K562 (cell line): ENCODE results near the gene FAM98C. TPM values are rescaled to one million over a fixed set of nuclear protein-coding genes. Genes with fewer than 3 reads are reported as not detected.

Experiments
- ETS1 ChIP-seq: conservative IDR thresholded peaks from 2 replicates; pipeline ENCODE4 v1.6.1; 2011; ENCODE audit warnings: low read depth, mild to moderate bottlenecking, low read length; ENCODE audit not compliant: control insufficient read depth
- GATAD2B ChIP-seq: fragments of 450-650 bp; IDR thresholded peaks from 2 replicates; pipeline ENCODE4 v1.6.1; 2017; ENCODE audit warnings: mild to moderate bottlenecking, borderline replicate concordance
- GTF2E2 ChIP-seq: fragments of 200-800 bp; sonication (Bioruptor generic); IDR thresholded peaks from 2 replicates; pipeline ENCODE4 v1.6.1; 2016; ENCODE audit warnings: missing genetic modification characterization, missing compliant biosample characterization
- IRF9 ChIP-seq: fragments of 450-650 bp; IDR thresholded peaks from 2 replicates; pipeline ENCODE4 v1.6.1; 2016; ENCODE audit warnings: missing biosample characterization, missing genetic modification characterization
- NCOA4 ChIP-seq: fragments of 450-650 bp; IDR thresholded peaks from 2 replicates; pipeline ENCODE4 v1.6.1; 2018; ENCODE audit warnings: mild to moderate bottlenecking; ENCODE audit not compliant: partially characterized antibody
- NEUROD1 ChIP-seq: fragments of 150-350 bp; IDR thresholded peaks from 2 replicates; pipeline ENCODE4 v1.6.1; 2014; ENCODE audit warnings: borderline replicate concordance, low read length, low read depth; ENCODE audit not compliant: partially characterized antibody
- NR1H2 ChIP-seq: sonication (generic); formaldehyde crosslinking; IDR thresholded peaks from 2 replicates; pipeline ENCODE4 v1.4.0; 2020; ENCODE audit warnings: mild to moderate bottlenecking, missing genetic modification reagents
- POLR3A ChIP-seq: IDR thresholded peaks from 2 replicates; pipeline ENCODE4 v1.6.1; 2011; ENCODE audit warnings: borderline replicate concordance, mild to moderate bottlenecking, moderate library complexity; ENCODE audit not compliant: insufficient read length, insufficient read depth; ENCODE audit errors: extremely low read depth
- PTRF ChIP-seq: fragments of 450-650 bp; IDR thresholded peaks from 2 replicates; pipeline ENCODE4 v1.6.1; 2016; ENCODE audit warnings: mild to moderate bottlenecking, missing genetic modification characterization, missing compliant biosample characterization
- RBM17 ChIP-seq: fragments of 200-400 bp; formaldehyde crosslinking; IDR thresholded peaks from 2 replicates; pipeline ENCODE4 v1.6.1; 2017; ENCODE audit warnings: low read depth, mild to moderate bottlenecking, low read length, borderline replicate concordance
- RBM39 ChIP-seq: fragments of 200-400 bp; formaldehyde crosslinking; optimal IDR thresholded peaks from 2 replicates; pipeline ENCODE3; 2018; ENCODE audit warnings: low read depth, low read length
- SMAD3 ChIP-seq: fragments of 450-650 bp; formaldehyde crosslinking; conservative IDR thresholded peaks from 2 replicates; pipeline ENCODE4 v1.4.0; 2020; ENCODE audit warnings: mild to moderate bottlenecking
- TAF1 ChIP-seq: IDR thresholded peaks from 2 replicates; pipeline ENCODE4 v1.6.1; 2011; ENCODE audit warnings: mild to moderate bottlenecking, low read length, moderate library complexity; ENCODE audit not compliant: insufficient read depth, control insufficient read depth, severe bottlenecking; ENCODE audit errors: extremely low read depth
- UBTF ChIP-seq, 2 experiments: IDR thresholded peaks; 2 replicates each; pipeline ENCODE4 v1.6.1; 2012; ENCODE audit warnings: improper control_type of control experiment in 2 of 2, low read depth in 2 of 2, low read length in 2 of 2, borderline replicate concordance in 1 of 2
- ZNF449 ChIP-seq: fragments of 250-450 bp; sonication (Bioruptor Pico); IDR thresholded peaks from 2 replicates; pipeline ENCODE4 v1.8.0; 2022; ENCODE audit warnings: moderate library complexity, mild to moderate bottlenecking, inconsistent platforms
- ZNF512 ChIP-seq: IDR thresholded peaks from 2 replicates; pipeline ENCODE4 v1.6.1; 2016; ENCODE audit warnings: missing genetic modification characterization, missing compliant biosample characterization
- ZNF57 ChIP-seq: fragments of 450-650 bp; formaldehyde crosslinking; IDR thresholded peaks from 2 replicates; pipeline ENCODE4 v1.4.0; 2020; ENCODE audit warnings: mild to moderate bottlenecking, moderate library complexity
- ZNF717 ChIP-seq: fragments of 250-450 bp; sonication (Bioruptor Pico); IDR thresholded peaks from 2 replicates; pipeline ENCODE4 v1.5.0; 2021
- polyA plus RNA-seq, 8 experiments: library from polyadenylated mRNA; depleted of rRNA in 4 of 8; stranded (reverse) in 5 of 8; unstranded in 3 of 8; fragments of >200 nt; fragmentation: Nextera tagmentation in 2 of 8; fragmentation: Illumina TruSeq in 1 of 8; extraction: Ambion mirVana in 2 of 8; extraction: Trizol in 1 of 8; gene quantifications; 2 replicates each; pipeline versions ENCODE4 v1.2.1 to v1.2.3, GENCODE V29; 2011 to 2014; ENCODE audit warnings: inconsistent platforms in 1 of 8, missing spikeins in 1 of 8
- total RNA-seq, 7 experiments: library from RNA; depleted of rRNA in 6 of 7; stranded (reverse); fragments of >200 nt in 6 of 7; fragmentation: Illumina TruSeq in 2 of 7; extraction: Trizol in 2 of 7; gene quantifications; 2 replicates each; pipeline versions ENCODE4 v1.2.1 to v1.2.3, GENCODE V29; 2011 to 2021; ENCODE audit warnings: low replicate concordance in 1 of 7

FAM98C gene
- total and polyA plus RNA-seq, 9 of the 15 experiments (the other 6 are each of a cell fraction or from before 2014, with no cell fraction given): 1.7 to 43.8 (median 13.7) TPM

GRCh38 chr19:38417544-38418506 is 14.9 kb downstream of the FAM98C start (continued):
- TF ChIP-seq ZNF512 (tag): no peak
- TF ChIP-seq RBM17: no peak
- TF ChIP-seq NEUROD1: peak; percentile 44
- peak; percentile 56; the same call in 1 of the 2 replicates for TF ChIP-seq ETS1
- TF ChIP-seq UBTF (IDR thresholded peaks at IDR 0.05; ENCODE audit: borderline replicate concordance in 1 of 2, low read depth in 2 of 2, low read length in 2 of 2): no peak
- no peak for TF ChIP-seq NR1H2 (CRISPR knock-in tag)
- TF ChIP-seq IRF9 (tag): no peak
- no peak for TF ChIP-seq TAF1
- TF ChIP-seq SMAD3: no peak
- no peak for TF ChIP-seq GTF2E2 (tag)
- TF ChIP-seq ZNF717: no peak
- TF ChIP-seq ZNF57 (CRISPR knock-in tag): no peak
- TF ChIP-seq NCOA4: no peak
- no peak for TF ChIP-seq RBM39
- TF ChIP-seq PTRF: no peak
- no peak for TF ChIP-seq POLR3A
- TF ChIP-seq GATAD2B: no peak
- no peak for TF ChIP-seq ZNF449 (CRISPR knock-in tag)
